Measurements from ENCODE around the gene MLLT1.
"Not testable (repeated sequence)": the region's sequence is repeated elsewhere in the genome, so short reads cannot be mapped to it uniquely, and the experiment has no call there.

Gene MLLT1

GRCh38 chr19:6282393-6282792 lies 2.6 kb upstream of the MLLT1 start:
- not testable (repeated sequence) for H3K14ac ChIP-seq (ENCODE audit: low read length); H3K27me3 ChIP-seq (ENCODE audit: control insufficient read depth in 3 of 3, insufficient read depth in 3 of 3, low read depth in 1 of 3, low read length in 3 of 3); H3K18ac ChIP-seq (ENCODE audit: low read length); H3K4ac ChIP-seq (ENCODE audit: low read length); H4K91ac ChIP-seq (ENCODE audit: low read depth, low read length, poor library complexity); H3K9ac ChIP-seq (ENCODE audit: low read depth, low read length, poor library complexity); DNase-seq (ENCODE audit: low spot score); H2BK5ac ChIP-seq (ENCODE audit: low read length); H3K4me2 ChIP-seq (ENCODE audit: insufficient read depth, low read length, poor library complexity, severe bottlenecking); H3K23ac ChIP-seq (ENCODE audit: low read depth, low read length, poor library complexity); H3K4me3 ChIP-seq (ENCODE audit: low read length in 2 of 2); H3K79me1 ChIP-seq (ENCODE audit: low read depth, low read length); H3K27ac ChIP-seq (replicated peaks; ENCODE audit: low read length); H3K36me3 ChIP-seq (replicated peaks in 1 of 2; ENCODE audit: control insufficient read depth in 2 of 2, insufficient read depth in 2 of 2, low read length in 2 of 2); H4K8ac ChIP-seq (ENCODE audit: low read depth, low read length); H2BK15ac ChIP-seq (ENCODE audit: low read length); H2BK120ac ChIP-seq (ENCODE audit: low read depth, low read length); H2BK12ac ChIP-seq (ENCODE audit: low read length); H2AK5ac ChIP-seq (ENCODE audit: low read depth, low read length); H2AFZ ChIP-seq (ENCODE audit: low read length)
- Histone ChIP-seq H3K9me3 (replicated peaks in 1 of 2; ENCODE audit: control insufficient read depth in 2 of 2, insufficient read depth in 1 of 2, low read depth in 1 of 2, low read length in 2 of 2) (peaks cover 13 to 19% of the 10 kb centered on the region in 2 donors), H3K4me1 (ENCODE audit: control insufficient read depth in 2 of 2, insufficient read depth in 1 of 2, low read depth in 1 of 2, low read length in 2 of 2) (peaks cover 10 to 11% of the 10 kb centered on the region in 2 donors)
- WGBS, 2 donors (ENCODE audit: extremely low coverage in 2 of 2, insufficient read length in 2 of 2, insufficient replicate concordance in 1 of 2) = no CpG with 5 or more reads among the region's 6 CpGs

DNA sequence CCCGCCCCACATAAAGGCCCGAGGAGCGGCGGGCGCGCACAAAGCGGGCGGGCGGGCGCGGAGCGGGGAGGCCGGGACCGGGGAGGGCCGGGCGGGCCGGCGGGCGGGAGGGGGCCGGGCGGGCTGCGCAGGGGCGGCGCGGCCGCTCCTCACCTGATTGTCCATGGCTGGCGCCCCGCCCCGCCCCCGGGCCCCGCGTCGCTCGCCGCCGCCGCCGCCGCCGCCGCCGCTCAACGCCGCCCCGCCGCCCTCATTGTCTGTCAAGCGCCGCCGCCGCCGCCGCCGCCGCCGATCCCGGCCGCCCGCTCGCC lies 200 bp downstream of the MLLT1 start:
- no peak for DNase-seq (ENCODE audit: low spot score)
- no peak overlapping the region for H3K4ac ChIP-seq (ENCODE audit: low read length)
- no peak overlapping the region for H2BK12ac ChIP-seq (ENCODE audit: low read length)
- peak overlapping the region; percentile 88 to 93 for H3K4me3 ChIP-seq (ENCODE audit: low read length in 2 of 2)
- peak overlapping the region; percentile 88 for H2BK5ac ChIP-seq (ENCODE audit: low read length)
- peaks cover 4 to 26% of the 10 kb centered on the region in 2 donors for H3K36me3 ChIP-seq (replicated peaks in 1 of 2; ENCODE audit: control insufficient read depth in 2 of 2, insufficient read depth in 2 of 2, low read length in 2 of 2)
- no peak overlapping the region for H3K14ac ChIP-seq (ENCODE audit: low read length)
- H3K27ac ChIP-seq (replicated peaks; ENCODE audit: low read length) = no peak overlapping the region
- no CpG with 5 or more reads among the region's 59 CpGs for WGBS, 2 donors (ENCODE audit: extremely low coverage in 2 of 2, insufficient read length in 2 of 2, insufficient replicate concordance in 1 of 2)
- peaks cover 11 to 16% of the 10 kb centered on the region in 2 donors for H3K4me1 ChIP-seq (ENCODE audit: control insufficient read depth in 2 of 2, insufficient read depth in 1 of 2, low read depth in 1 of 2, low read length in 2 of 2)
- peak overlapping the region; percentile 79 for H3K4me2 ChIP-seq (ENCODE audit: insufficient read depth, low read length, poor library complexity, severe bottlenecking)
- no peak overlapping the region for H4K91ac ChIP-seq (ENCODE audit: low read depth, low read length, poor library complexity)
- H3K9ac ChIP-seq (ENCODE audit: low read depth, low read length, poor library complexity) = no peak overlapping the region
- H2BK15ac ChIP-seq (ENCODE audit: low read length) = no peak overlapping the region
- peak overlapping the region; percentile 86 for H3K18ac ChIP-seq (ENCODE audit: low read length)
- H4K8ac ChIP-seq (ENCODE audit: low read depth, low read length) = no peak overlapping the region
- peaks cover 3% of the 10 kb centered on the region for H3K79me1 ChIP-seq (ENCODE audit: low read depth, low read length)
- H3K23ac ChIP-seq (ENCODE audit: low read depth, low read length, poor library complexity) = no peak overlapping the region
- no peak overlapping the region for H2AK5ac ChIP-seq (ENCODE audit: low read depth, low read length)
- peak overlapping the region; percentile 77 for H2AFZ ChIP-seq (ENCODE audit: low read length)
- H2BK120ac ChIP-seq (ENCODE audit: low read depth, low read length) = no peak overlapping the region
- H3K9me3 ChIP-seq (replicated peaks in 1 of 2; ENCODE audit: control insufficient read depth in 2 of 2, insufficient read depth in 1 of 2, low read depth in 1 of 2, low read length in 2 of 2) = no peaks in the 10 kb centered on the region
- no peaks in the 10 kb centered on the region for H3K27me3 ChIP-seq (ENCODE audit: control insufficient read depth in 3 of 3, insufficient read depth in 3 of 3, low read depth in 1 of 3, low read length in 3 of 3)

GRCh38 chr19:6278740-6279619 lies 795 bp downstream of the MLLT1 start:
- Histone ChIP-seq H3K27me3 (ENCODE audit: control insufficient read depth in 3 of 3, insufficient read depth in 3 of 3, low read depth in 1 of 3, low read length in 3 of 3) (no peaks in the 10 kb centered on the region), H2AK5ac (ENCODE audit: low read depth, low read length) (peak overlapping the region; percentile 88), H3K9ac (ENCODE audit: low read depth, low read length, poor library complexity) (peak overlapping the region; percentile 85), H4K91ac (ENCODE audit: low read depth, low read length, poor library complexity) (no peak overlapping the region), H2BK5ac (ENCODE audit: low read length) (peak overlapping the region; percentile 88), H2BK12ac (ENCODE audit: low read length) (no peak overlapping the region), H2BK15ac (ENCODE audit: low read length) (no peak overlapping the region), H2BK120ac (ENCODE audit: low read depth, low read length) (peak overlapping the region; percentile 51), H3K4ac (ENCODE audit: low read length) (no peak overlapping the region), H2AFZ (ENCODE audit: low read length) (peak overlapping the region; percentile 77), H3K4me1 (ENCODE audit: control insufficient read depth in 2 of 2, insufficient read depth in 1 of 2, low read depth in 1 of 2, low read length in 2 of 2) (peaks cover 14 to 22% of the 10 kb centered on the region in 2 donors), H3K79me1 (ENCODE audit: low read depth, low read length) (peaks cover 4% of the 10 kb centered on the region), H3K36me3 (replicated peaks in 1 of 2; ENCODE audit: control insufficient read depth in 2 of 2, insufficient read depth in 2 of 2, low read length in 2 of 2) (peaks cover 4 to 26% of the 10 kb centered on the region in 2 donors), H3K18ac (ENCODE audit: low read length) (peak overlapping the region; percentile 86), H3K23ac (ENCODE audit: low read depth, low read length, poor library complexity) (no peak overlapping the region), H3K4me2 (ENCODE audit: insufficient read depth, low read length, poor library complexity, severe bottlenecking) (peak overlapping the region; percentile 79), H3K27ac (replicated peaks; ENCODE audit: low read length) (no peak overlapping the region), H3K9me3 (replicated peaks in 1 of 2; ENCODE audit: control insufficient read depth in 2 of 2, insufficient read depth in 1 of 2, low read depth in 1 of 2, low read length in 2 of 2) (no peaks in the 10 kb centered on the region), H3K4me3 (ENCODE audit: low read length in 2 of 2) (peak overlapping the region; percentile 88 to 93), H4K8ac (ENCODE audit: low read depth, low read length) (no peak overlapping the region), H3K14ac (ENCODE audit: low read length) (no peak overlapping the region)
- no CpG with 5 or more reads among the region's 36 CpGs for WGBS, 2 donors (ENCODE audit: extremely low coverage in 2 of 2, insufficient read length in 2 of 2, insufficient replicate concordance in 1 of 2)
- DNase-seq (ENCODE audit: low spot score) = no peak

- no peak overlapping the region for H2AK5ac ChIP-seq (ENCODE audit: low read depth, low read length)
- no peak overlapping the region for H2BK5ac ChIP-seq (ENCODE audit: low read length)
- H2AFZ ChIP-seq (ENCODE audit: low read length) = no peak overlapping the region
- no peaks in the 10 kb centered on the region for H3K27me3 ChIP-seq (ENCODE audit: control insufficient read depth in 3 of 3, insufficient read depth in 3 of 3, low read depth in 1 of 3, low read length in 3 of 3)
- H3K4me1 ChIP-seq (ENCODE audit: control insufficient read depth in 2 of 2, insufficient read depth in 1 of 2, low read depth in 1 of 2, low read length in 2 of 2) = peaks cover 18 to 32% of the 10 kb centered on the region in 2 donors
- H3K23ac ChIP-seq (ENCODE audit: low read depth, low read length, poor library complexity) = no peak overlapping the region
- H2BK120ac ChIP-seq (ENCODE audit: low read depth, low read length) = no peak overlapping the region
- DNase-seq (ENCODE audit: low spot score) = no peak
- H4K8ac ChIP-seq (ENCODE audit: low read depth, low read length) = no peak overlapping the region
- no peak overlapping the region for H3K18ac ChIP-seq (ENCODE audit: low read length)
- H3K4me2 ChIP-seq (ENCODE audit: insufficient read depth, low read length, poor library complexity, severe bottlenecking) = no peak overlapping the region
- peaks cover 4 to 26% of the 10 kb centered on the region in 2 donors for H3K36me3 ChIP-seq (replicated peaks in 1 of 2; ENCODE audit: control insufficient read depth in 2 of 2, insufficient read depth in 2 of 2, low read length in 2 of 2)
- H3K9ac ChIP-seq (ENCODE audit: low read depth, low read length, poor library complexity) = peak overlapping the region; percentile 16
- no peak overlapping the region for H3K14ac ChIP-seq (ENCODE audit: low read length)
- H2BK12ac ChIP-seq (ENCODE audit: low read length) = no peak overlapping the region
- H3K27ac ChIP-seq (replicated peaks; ENCODE audit: low read length) = no peak overlapping the region
- H3K79me1 ChIP-seq (ENCODE audit: low read depth, low read length) = peaks cover 8% of the 10 kb centered on the region
- H3K4ac ChIP-seq (ENCODE audit: low read length) = no peak overlapping the region
- H3K9me3 ChIP-seq (replicated peaks in 1 of 2; ENCODE audit: control insufficient read depth in 2 of 2, insufficient read depth in 1 of 2, low read depth in 1 of 2, low read length in 2 of 2) = no peaks in the 10 kb centered on the region
- peak overlapping the region in 1 of 2 donors; percentile 88 for H3K4me3 ChIP-seq (ENCODE audit: low read length in 2 of 2)
- no peak overlapping the region for H4K91ac ChIP-seq (ENCODE audit: low read depth, low read length, poor library complexity)
- H2BK15ac ChIP-seq (ENCODE audit: low read length) = no peak overlapping the region
- no CpG with 5 or more reads among the region's 9 CpGs for WGBS, 2 donors (ENCODE audit: extremely low coverage in 2 of 2, insufficient read length in 2 of 2, insufficient replicate concordance in 1 of 2)
Measured at GRCh38 chr19:6278051-6278450, 1.7 kb downstream of the MLLT1 start.
